C4-2B (cell line): ENCODE results near the gene CD36.

Source experiments
- ZFX ChIP-seq: fragments of 450-650 bp; IDR thresholded peaks from 2 replicates; pipeline ENCODE4 v1.6.1; 2017
- TF ChIP-seq, protein P1 (sequence below): fragments of 450-650 bp; conservative IDR thresholded peaks from 2 replicates; pipeline ENCODE4 v1.5.1; 2017; ENCODE audit warnings: mild to moderate bottlenecking

DNA sequence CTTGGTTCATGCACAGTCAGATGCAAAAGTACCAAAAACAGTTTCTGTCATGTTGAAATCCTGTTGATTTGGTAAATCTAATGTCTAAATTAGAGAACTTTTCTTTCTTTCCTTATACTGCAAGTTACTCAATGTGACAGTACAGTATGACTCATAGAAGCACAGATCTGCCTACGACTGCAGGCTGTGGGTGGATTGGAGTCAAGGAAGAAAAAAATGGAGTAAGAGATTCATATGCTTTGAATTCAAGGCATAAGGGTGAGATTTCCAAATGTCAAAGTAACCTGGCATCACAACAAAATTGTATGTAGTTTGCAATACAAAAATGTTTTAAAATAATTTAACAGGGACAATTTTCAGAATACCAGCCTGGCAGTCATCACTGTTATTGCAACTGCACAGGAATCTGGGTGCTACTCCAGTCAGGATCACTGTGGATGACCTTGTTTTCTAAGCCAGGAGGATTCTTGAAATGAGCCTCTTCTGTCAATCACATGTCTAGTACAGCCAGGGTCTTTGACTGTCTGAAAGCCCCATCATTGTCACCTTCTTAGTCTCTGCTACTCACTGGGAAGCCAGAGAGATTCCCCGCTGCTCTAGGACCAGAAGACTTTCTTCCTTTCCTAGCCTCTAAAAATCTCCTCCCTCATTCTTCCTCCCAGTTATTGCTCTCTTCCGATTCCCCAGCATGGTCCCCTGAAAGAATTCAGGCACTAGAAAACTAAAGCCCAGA lies 83.6 kb downstream of the CD36 start:
- TF ChIP-seq, protein P1, sequence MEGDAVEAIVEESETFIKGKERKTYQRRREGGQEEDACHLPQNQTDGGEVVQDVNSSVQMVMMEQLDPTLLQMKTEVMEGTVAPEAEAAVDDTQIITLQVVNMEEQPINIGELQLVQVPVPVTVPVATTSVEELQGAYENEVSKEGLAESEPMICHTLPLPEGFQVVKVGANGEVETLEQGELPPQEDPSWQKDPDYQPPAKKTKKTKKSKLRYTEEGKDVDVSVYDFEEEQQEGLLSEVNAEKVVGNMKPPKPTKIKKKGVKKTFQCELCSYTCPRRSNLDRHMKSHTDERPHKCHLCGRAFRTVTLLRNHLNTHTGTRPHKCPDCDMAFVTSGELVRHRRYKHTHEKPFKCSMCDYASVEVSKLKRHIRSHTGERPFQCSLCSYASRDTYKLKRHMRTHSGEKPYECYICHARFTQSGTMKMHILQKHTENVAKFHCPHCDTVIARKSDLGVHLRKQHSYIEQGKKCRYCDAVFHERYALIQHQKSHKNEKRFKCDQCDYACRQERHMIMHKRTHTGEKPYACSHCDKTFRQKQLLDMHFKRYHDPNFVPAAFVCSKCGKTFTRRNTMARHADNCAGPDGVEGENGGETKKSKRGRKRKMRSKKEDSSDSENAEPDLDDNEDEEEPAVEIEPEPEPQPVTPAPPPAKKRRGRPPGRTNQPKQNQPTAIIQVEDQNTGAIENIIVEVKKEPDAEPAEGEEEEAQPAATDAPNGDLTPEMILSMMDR, result no peak
- TF ChIP-seq ZFX, result no peak
